ENCODE results near the gene PTPRN2. TPM values are rescaled to one million over a fixed set of nuclear protein-coding genes. Genes with fewer than 3 reads are reported as not detected.

PTPRN2 gene
- polyA plus RNA-seq, 6 donors from 2014 or later, result 1.4 to 4.6 (median 3.8) TPM

GRCh38 chr7:157541295-157542067 lies 1046.1 kb downstream of the PTPRN2 start:
- H3K36me3 Mint-ChIP-seq, result peaks cover 5 to 40% of the 10 kb centered on the region in 2 donors
- H3K4me3 Mint-ChIP-seq, result no peak overlapping the region
- peaks cover 0 to 14% (median 13%) of the 10 kb centered on the region in 3 donors for H3K4me1 Mint-ChIP-seq
- H3K27ac Mint-ChIP-seq, result no peak overlapping the region
- peaks cover 0 to 10% (median 8%) of the 10 kb centered on the region in 3 donors for H3K27me3 Mint-ChIP-seq
- ATAC-seq (ENCODE audit: low read depth in 2 of 2) (no peak), DNase-seq (no peak)
- H3K9me3 Mint-ChIP-seq, result peaks cover 0 to 9% (median 0%) of the 10 kb centered on the region in 7 donors

DNA sequence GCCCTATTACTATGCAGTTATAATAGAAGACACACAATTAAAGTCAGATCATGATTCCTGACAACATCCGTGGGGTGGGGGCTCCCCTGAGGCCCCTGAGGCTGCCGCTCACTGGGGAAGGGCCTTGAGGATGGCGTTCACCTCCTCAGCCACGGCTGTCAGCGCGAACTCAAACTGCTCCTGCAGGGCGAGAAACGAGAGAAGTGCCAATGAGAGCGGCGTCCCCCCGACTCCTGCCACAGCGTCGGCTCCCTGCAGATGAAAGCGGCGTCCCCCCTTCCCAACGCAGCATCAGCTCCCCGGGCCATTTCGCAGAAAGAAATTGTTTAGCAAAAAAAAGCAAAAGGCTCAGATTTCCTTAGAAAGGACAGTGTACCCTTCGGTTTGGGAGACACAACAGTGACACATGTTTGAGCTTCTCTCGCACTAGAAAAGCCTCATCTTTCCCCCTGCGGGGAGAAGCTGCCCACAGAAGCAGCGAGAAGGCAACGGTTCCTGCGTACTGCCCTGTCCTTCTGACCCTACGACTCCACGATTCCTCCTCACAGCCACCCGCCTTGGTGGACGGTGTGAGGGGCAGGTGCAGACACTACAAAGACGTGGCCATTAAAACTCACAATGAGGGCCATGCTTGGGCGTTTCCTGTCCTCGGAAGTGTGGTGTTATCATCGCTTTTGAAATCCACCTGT lies 1046.9 kb downstream of the PTPRN2 start:
- H3K27ac Mint-ChIP-seq, result no peak overlapping the region
- H3K4me1 Mint-ChIP-seq, result peaks cover 0 to 14% (median 13%) of the 10 kb centered on the region in 3 donors
- peaks cover 0 to 10% (median 8%) of the 10 kb centered on the region in 3 donors for H3K27me3 Mint-ChIP-seq
- H3K9me3 Mint-ChIP-seq, result peaks cover 0 to 9% (median 0%) of the 10 kb centered on the region in 7 donors
- peaks cover 5 to 40% of the 10 kb centered on the region in 2 donors for H3K36me3 Mint-ChIP-seq
- DNase-seq (no peak), ATAC-seq (ENCODE audit: low read depth in 2 of 2) (no peak)
- H3K4me3 Mint-ChIP-seq, result no peak overlapping the region

DNA sequence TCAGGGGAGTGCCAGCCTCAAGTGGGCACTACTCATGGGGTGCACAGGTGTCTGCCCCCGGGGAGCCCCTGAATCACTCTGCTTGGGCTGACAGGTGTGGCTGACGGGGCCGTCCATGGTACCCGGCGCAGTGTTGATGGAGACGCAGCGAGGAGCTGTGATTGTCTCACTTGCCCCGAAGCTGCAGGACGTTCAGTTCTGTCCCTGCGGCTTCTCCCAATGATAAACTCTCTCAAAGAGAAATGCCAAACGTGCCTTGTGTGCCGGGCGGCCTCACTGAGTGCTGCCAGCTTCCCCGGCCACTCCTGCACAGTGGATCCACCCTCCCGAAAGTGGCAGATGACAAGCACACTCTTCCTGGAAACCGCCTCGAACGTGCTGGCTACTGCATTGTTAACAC lies 1047.6 kb downstream of the PTPRN2 start:
- ATAC-seq (ENCODE audit: low read depth in 2 of 2) (no peak), DNase-seq (no peak)
- Mint-ChIP-seq H3K4me1 (peaks cover 0 to 13% (median 11%) of the 10 kb centered on the region in 3 donors), H3K27ac (no peak overlapping the region), H3K27me3 (peaks cover 0 to 10% (median 8%) of the 10 kb centered on the region in 3 donors), H3K9me3 (peaks cover 0 to 7% (median 0%) of the 10 kb centered on the region in 7 donors), H3K36me3 (peaks cover 5 to 37% of the 10 kb centered on the region in 2 donors), H3K4me3 (no peak overlapping the region)

DNA sequence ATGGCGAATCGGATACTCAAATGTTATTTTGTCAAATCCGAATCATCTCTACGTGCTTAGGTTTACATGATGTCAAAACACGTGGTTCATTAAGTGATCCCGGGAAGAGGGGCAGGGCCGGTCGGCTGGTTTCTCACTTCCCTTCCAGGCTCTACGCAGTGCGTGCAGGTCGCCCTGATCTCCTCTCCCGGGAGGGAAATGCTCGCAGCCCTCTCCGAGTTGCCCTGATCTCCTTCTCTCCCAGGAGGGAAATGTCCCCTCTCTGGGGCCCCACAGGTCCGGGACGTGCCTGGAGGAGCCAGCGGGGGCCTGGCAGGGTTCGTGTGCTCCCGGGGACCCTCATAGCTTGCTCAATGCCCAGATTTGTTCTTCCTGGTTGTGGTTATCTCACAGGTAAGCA lies 1048.1 kb downstream of the PTPRN2 start:
- ATAC-seq (ENCODE audit: low read depth in 2 of 2) (no peak), DNase-seq (no peak)
- no peak overlapping the region for H3K4me3 Mint-ChIP-seq
- peaks cover 0 to 2% (median 0%) of the 10 kb centered on the region in 7 donors for H3K9me3 Mint-ChIP-seq
- peaks cover 5 to 32% of the 10 kb centered on the region in 2 donors for H3K36me3 Mint-ChIP-seq
- peaks cover 0 to 8% (median 8%) of the 10 kb centered on the region in 3 donors for H3K4me1 Mint-ChIP-seq
- H3K27ac Mint-ChIP-seq, result no peak overlapping the region
- H3K27me3 Mint-ChIP-seq, result peaks cover 0 to 10% (median 8%) of the 10 kb centered on the region in 3 donors

GRCh38 chr7:157538735-157539134 lies 1048.9 kb downstream of the PTPRN2 start:
- no peak for DNase-seq
- H3K27me3 Mint-ChIP-seq, result peaks cover 0 to 14% (median 10%) of the 10 kb centered on the region in 3 donors

GRCh38 chr7:157538321-157538720 lies 1049.3 kb downstream of the PTPRN2 start:
- peaks cover 5 to 31% of the 10 kb centered on the region in 2 donors for H3K36me3 Mint-ChIP-seq
- DNase-seq, result no peak
- peak overlapping the region in 1 of 6 donors; percentile 54 for H3K27ac Mint-ChIP-seq
- peaks cover 0 to 3% (median 0%) of the 10 kb centered on the region in 3 donors for H3K4me1 Mint-ChIP-seq
- ATAC-seq (ENCODE audit: low read depth in 2 of 2), result no peak
- H3K9me3 Mint-ChIP-seq, result peaks cover 3 to 9% (median 5%) of the 10 kb centered on the region in 7 donors
- peaks cover 0 to 14% (median 10%) of the 10 kb centered on the region in 3 donors for H3K27me3 Mint-ChIP-seq
- H3K4me3 Mint-ChIP-seq, result peak overlapping the region in 1 of 8 donors; percentile 16

More at GRCh38 chr7:157538735-157539134, 1048.9 kb downstream of the PTPRN2 start:
- no peak overlapping the region for H3K4me3 Mint-ChIP-seq
- H3K36me3 Mint-ChIP-seq, result peaks cover 5 to 31% of the 10 kb centered on the region in 2 donors
- peaks cover 0 to 3% (median 2%) of the 10 kb centered on the region in 3 donors for H3K4me1 Mint-ChIP-seq
- ATAC-seq (ENCODE audit: low read depth in 2 of 2), result no peak
- H3K9me3 Mint-ChIP-seq, result peaks cover 0 to 5% (median 2%) of the 10 kb centered on the region in 7 donors
- no peak overlapping the region for H3K27ac Mint-ChIP-seq

DNA sequence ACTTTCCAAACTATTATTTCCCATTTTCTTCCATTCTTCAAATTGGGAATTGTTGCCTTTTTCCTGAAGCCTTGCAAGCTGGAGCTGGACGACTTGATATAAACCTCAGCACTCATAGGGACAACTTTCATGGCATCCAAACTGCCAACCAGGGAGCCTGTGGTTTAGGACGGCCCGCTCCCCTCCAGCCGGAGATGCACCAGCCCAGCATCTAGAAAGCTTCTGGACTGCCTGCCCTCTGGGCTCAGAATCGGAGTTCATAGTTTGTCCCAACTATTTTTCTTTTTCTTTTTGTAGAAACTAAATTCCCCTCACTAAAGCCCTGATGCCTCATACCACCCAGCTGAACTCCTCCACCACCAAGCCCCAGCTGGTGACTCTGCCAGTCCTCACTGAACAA lies 1050.6 kb downstream of the PTPRN2 start:
- ATAC-seq (ENCODE audit: low read depth in 2 of 2) (no peak), DNase-seq (no peak)
- H3K36me3 Mint-ChIP-seq, result peaks cover 5 to 43% of the 10 kb centered on the region in 2 donors
- H3K27me3 Mint-ChIP-seq, result peaks cover 0 to 14% (median 10%) of the 10 kb centered on the region in 3 donors
- H3K27ac Mint-ChIP-seq, result peak overlapping the region in 2 of 6 donors; percentile 24 to 49
- H3K4me3 Mint-ChIP-seq, result no peak overlapping the region
- peaks cover 9 to 20% (median 14%) of the 10 kb centered on the region in 7 donors for H3K9me3 Mint-ChIP-seq
- H3K4me1 Mint-ChIP-seq, result peaks cover 0 to 3% (median 0%) of the 10 kb centered on the region in 3 donors

GRCh38 chr7:157532068-157532467 lies 1055.6 kb downstream of the PTPRN2 start:
- DNase-seq (no peak), ATAC-seq (ENCODE audit: low read depth in 2 of 2) (no peak)
- no peak overlapping the region for H3K27ac Mint-ChIP-seq
- H3K4me1 Mint-ChIP-seq, result no peaks in the 10 kb centered on the region
- peaks cover 0 to 11% (median 0%) of the 10 kb centered on the region in 3 donors for H3K27me3 Mint-ChIP-seq
- H3K9me3 Mint-ChIP-seq, result peaks cover 12 to 44% (median 22%) of the 10 kb centered on the region in 7 donors
- H3K36me3 Mint-ChIP-seq, result peaks cover 0 to 23% of the 10 kb centered on the region in 2 donors
- no peak overlapping the region for H3K4me3 Mint-ChIP-seq

GRCh38 chr7:157529768-157530560 lies 1057.7 kb downstream of the PTPRN2 start:
- peaks cover 0 to 23% of the 10 kb centered on the region in 2 donors for H3K36me3 Mint-ChIP-seq
- H3K4me3 Mint-ChIP-seq, result no peak overlapping the region

DNA sequence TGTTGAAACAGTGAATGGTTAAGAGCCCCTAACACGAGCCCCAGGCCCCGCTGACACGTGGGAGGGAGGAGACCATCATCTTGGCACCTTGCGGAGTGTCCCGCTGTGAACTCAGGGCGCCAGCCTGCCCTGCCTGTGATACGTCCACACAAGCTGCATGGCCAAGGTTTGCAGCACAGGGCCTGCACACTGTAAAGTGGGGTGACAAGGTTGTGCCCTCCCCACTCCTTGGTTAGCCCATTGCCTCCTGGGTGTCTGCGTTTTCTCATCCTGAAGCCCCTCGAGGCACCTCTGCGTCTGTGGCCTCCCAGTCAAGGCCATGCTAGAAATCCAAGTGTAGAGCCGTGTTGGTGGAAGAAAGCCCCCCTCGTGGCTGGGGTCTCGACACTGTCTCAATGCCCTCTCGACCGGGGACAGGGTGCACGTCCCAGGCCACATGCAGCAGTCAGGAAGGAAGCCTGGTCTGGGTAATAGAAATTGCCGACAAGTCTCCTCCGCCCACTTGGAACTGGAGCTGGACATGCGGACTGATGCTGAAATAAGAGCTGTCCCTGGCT lies 1058.8 kb downstream of the PTPRN2 start:
- Mint-ChIP-seq H3K27me3 (peaks cover 0 to 16% (median 12%) of the 10 kb centered on the region in 3 donors), H3K4me3 (no peak overlapping the region), H3K36me3 (peaks cover 0 to 17% of the 10 kb centered on the region in 2 donors), H3K9me3 (peaks cover 13 to 46% (median 24%) of the 10 kb centered on the region in 7 donors), H3K4me1 (peaks cover 0 to 2% (median 0%) of the 10 kb centered on the region in 3 donors), H3K27ac (no peak overlapping the region)
- DNase-seq (no peak), ATAC-seq (ENCODE audit: low read depth in 2 of 2) (no peak)

More at GRCh38 chr7:157529768-157530560, 1057.7 kb downstream of the PTPRN2 start:
- H3K9me3 Mint-ChIP-seq, result peaks cover 16 to 48% (median 24%) of the 10 kb centered on the region in 7 donors
- H3K4me1 Mint-ChIP-seq, result no peaks in the 10 kb centered on the region
- peaks cover 0 to 16% (median 13%) of the 10 kb centered on the region in 3 donors for H3K27me3 Mint-ChIP-seq
- H3K27ac Mint-ChIP-seq, result no peak overlapping the region
- DNase-seq, result no peak
- ATAC-seq (ENCODE audit: low read depth in 2 of 2), result no peak

DNA sequence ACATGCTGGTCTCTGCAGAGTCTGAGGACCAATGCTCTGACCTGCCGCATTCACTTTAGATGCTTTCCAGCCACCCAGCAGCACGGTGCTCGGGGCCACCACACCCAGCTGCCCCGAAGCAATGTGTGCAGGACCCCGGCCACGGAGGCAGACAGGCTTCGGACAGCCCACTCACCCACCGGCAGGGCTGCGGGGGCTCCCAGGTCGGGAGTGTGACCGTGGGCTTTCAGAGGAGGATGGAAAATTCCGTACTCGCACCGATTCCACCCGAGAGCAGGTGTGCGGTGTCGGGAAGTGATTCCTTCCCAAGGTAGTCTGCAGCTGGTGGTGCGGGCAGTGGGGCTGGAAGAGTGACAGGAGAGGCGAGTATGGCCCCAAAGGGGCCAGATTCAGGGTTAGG lies 1059.9 kb downstream of the PTPRN2 start:
- Mint-ChIP-seq H3K27me3 (peaks cover 0 to 16% (median 11%) of the 10 kb centered on the region in 3 donors), H3K27ac (no peak overlapping the region), H3K4me1 (peaks cover 0 to 2% (median 0%) of the 10 kb centered on the region in 3 donors), H3K4me3 (no peak overlapping the region), H3K9me3 (peaks cover 7 to 35% (median 16%) of the 10 kb centered on the region in 7 donors), H3K36me3 (peaks cover 0 to 6% of the 10 kb centered on the region in 2 donors)
- no peak for DNase-seq
- no peak for ATAC-seq (ENCODE audit: low read depth in 2 of 2)

DNA sequence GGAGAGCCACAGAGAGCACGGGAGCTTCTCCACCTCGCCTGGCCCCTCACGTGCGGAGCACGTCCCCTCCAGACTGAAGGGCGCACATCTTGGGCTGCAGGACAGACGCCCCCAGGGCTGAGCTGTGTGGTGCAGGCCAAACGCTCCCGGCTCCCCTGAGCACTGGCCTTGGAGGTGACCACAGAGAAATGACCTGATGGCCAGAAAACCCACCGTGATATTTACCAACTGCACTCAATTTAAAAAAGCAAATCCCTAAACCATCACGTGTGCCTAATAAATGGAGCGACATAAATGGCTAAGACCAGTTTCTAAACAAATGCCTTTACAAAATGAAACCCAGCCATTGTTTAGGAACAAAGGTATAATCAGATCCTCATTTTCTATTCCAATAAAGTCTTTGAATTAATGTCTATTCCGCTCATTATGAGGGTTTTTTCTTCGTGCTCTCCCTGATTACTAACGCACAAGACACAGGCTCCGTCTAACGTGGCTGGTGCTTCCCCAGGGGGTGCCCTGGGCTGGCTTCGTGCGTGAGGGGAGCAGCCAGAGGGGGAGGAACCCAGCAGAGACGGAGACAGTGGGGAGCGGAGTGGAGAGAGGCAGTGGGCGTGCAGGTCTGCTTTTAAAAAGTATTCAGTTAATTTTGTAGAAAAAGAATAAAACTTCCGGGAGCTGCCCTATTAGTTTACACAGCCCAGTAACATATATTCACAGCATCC lies 1060.5 kb downstream of the PTPRN2 start:
- H3K4me3 Mint-ChIP-seq, result no peak overlapping the region
- peaks cover 0 to 2% (median 0%) of the 10 kb centered on the region in 3 donors for H3K4me1 Mint-ChIP-seq
- H3K27ac Mint-ChIP-seq, result no peak overlapping the region
- H3K27me3 Mint-ChIP-seq, result peaks cover 0 to 16% (median 11%) of the 10 kb centered on the region in 3 donors
- peaks cover 3 to 29% (median 10%) of the 10 kb centered on the region in 7 donors for H3K9me3 Mint-ChIP-seq
- peaks cover 0 to under 1% of the 10 kb centered on the region in 2 donors for H3K36me3 Mint-ChIP-seq
- DNase-seq (no peak), ATAC-seq (ENCODE audit: low read depth in 2 of 2) (no peak)
